ENCODE data around the gene PRR18.
"Not testable (repeated sequence)": the region's sequence is repeated elsewhere in the genome, so short reads cannot be mapped to it uniquely, and the experiment has no call there.

The PRR18 gene

GRCh38 chr6:166308033-166308768 lies at the start of gene PRR18:
TSS of gene PRR18 (minus strand) at chr6:166308392. CDS start at chr6:166308142, 250 bp downstream.
- no peak for DNase-seq

- DNase-seq = no peak
These were observed 47.4 kb upstream of the PRR18 start for GRCh38 chr6:166355552-166355951.

GRCh38 chr6:166354965-166355364 lies 46.8 kb upstream of the PRR18 start:
- DNase-seq = no peak

GRCh38 chr6:166354143-166354542 lies 46.0 kb upstream of the PRR18 start:
- DNase-seq = no peak

DNA sequence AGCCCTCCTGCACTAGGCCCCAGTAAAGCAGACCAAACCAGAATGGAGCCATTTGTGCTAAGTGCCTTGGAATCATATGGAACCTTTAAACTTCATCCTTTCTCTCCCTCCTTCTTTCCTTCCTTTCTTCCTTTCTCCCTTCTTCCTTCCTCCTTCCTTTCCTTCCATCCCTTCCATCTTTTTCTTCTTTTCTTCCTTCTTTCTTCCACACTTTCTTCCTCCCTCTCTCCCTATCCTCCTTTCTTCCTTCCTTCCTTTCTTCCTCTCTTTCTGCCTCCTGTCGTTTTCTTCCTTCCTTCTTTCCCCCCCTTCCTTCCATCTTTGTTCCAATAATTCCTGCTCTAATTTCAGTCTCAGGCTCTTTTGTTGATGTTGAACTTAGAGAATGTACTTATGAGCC lies 45.3 kb upstream of the PRR18 start:
- DNase-seq = no peak

DNA sequence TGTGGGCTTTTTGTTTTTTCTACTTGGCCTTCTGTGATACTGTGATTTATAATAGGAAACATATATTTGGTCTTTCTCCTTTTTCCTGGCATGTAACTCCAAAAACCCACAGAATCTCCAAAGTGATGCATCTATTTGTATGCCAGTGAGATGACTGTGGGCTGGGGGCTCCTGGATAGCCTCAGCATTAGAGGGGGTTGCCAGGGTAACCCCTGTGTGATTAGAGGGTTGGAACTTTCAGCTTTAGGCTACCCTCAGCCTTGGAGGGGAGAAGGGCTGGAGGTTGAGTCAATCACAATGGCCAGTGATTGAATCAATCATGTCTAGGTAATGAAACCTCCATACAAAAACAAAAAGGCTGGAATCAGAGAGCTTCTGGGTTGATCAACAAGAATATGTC lies 44.7 kb upstream of the PRR18 start:
- DNase-seq = no peak

GRCh38 chr6:166351715-166352285 lies 43.6 kb upstream of the PRR18 start:
- DNase-seq = peak; percentile 25

DNA sequence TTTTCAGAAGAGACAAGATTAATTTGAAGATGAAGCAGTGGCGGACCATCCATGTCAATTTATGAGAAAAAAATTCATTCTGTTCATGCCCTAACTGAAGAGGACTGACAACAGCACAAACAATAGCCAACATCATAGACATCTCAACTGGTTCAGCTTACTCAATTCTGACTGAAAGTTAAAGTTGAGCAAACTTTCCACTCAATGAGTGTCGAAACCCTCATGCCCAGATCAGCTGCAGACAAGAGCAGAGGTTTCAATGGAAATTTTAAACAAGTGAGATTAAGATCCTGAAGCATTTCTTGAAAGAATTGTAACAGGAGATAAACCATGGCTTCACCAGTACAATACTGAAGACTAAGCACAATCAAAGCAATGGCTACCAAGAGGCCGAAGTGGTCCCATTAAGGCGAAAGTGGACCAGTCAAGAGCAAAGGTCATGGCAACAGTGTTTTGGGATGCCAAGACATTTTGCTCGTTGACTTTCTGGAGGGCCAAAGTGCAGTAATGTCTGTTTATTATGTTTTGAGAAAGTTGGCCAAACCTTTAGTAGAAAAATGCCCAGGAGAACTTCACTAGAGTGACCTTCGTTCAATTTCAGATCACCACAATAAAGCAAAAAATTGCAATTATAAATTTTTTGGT lies 40.2 kb upstream of the PRR18 start:
- DNase-seq = peak; percentile 45

GRCh38 chr6:166346965-166347364 lies 38.8 kb upstream of the PRR18 start:
- no peak for DNase-seq

DNA sequence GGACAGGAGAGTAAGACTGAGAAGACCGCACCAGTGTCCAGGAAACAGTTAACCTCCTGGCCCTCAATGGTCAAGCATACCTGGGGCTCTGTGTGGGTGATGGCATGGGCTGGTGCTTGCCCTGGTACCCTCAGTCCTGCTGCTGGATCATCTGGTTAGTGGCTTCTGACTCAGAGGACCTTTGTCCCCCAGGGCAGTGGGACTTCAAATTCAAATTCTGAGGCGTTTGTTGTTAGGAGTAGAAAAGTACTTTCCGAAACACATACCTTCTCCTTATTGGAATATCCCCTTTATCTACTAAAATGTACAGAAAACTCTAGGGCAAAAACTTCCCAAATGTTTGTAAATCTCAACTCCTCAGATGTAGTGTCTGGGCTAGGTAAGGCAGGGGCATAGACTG lies 38.3 kb upstream of the PRR18 start:
- no peak for DNase-seq

- not testable (repeated sequence) for DNase-seq
These were observed 37.5 kb upstream of the PRR18 start for GRCh38 chr6:166345672-166346071.

- not testable (repeated sequence) for DNase-seq
These were observed 36.7 kb upstream of the PRR18 start for GRCh38 chr6:166344921-166345320.

GRCh38 chr6:166344240-166344639 lies 36.0 kb upstream of the PRR18 start:
- DNase-seq = no peak

- DNase-seq = no peak
These were observed 34.9 kb upstream of the PRR18 start for GRCh38 chr6:166343150-166343487.

DNA sequence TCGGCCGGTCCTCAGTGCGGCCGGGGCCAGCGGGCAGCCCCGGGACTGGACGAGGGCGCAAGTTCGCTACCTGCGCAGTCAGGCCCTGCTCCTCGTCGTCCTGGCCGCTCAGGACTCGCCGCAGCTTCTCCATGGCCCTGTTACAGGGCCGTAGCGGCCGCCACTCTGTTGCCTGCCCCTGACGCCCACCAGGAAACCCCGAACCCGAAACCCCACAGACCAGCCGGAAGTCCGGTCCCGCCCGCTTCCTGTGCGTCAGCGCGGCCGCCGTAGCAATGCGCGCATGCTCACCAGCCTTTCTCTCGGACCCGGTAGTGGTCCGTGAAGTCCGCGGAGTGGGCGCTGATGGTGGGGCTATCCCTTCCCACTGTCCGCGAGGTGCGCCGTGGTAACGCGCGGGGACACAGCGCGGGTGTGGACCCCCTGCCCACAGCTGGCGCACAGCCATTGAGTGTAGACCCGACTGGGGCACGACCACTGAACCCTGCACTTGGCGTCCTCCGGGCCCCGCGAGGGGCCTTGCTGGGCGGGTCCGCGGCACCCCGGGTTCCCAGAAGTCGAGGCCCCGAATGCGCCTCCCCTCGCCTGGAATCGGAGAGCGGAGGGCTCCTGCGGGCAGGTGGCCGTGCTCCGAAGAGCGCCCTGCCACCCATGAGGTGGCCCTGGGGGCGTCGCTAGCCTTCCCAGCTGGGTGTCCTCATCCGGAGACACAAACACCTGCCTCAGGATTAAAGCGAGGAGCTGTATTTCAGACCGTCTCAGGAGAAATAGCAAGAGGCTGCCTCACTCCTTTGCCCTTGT lies 34.4 kb upstream of the PRR18 start, which contains the start of gene SFT2D1:
SFT2D1 (minus strand) TSS at position 197 of the 801 bp plus-strand sequence; CDS start at position 133, 64 bp downstream.
- no peak for DNase-seq

- DNase-seq = no peak
These were observed 33.8 kb upstream of the PRR18 start for GRCh38 chr6:166341977-166342348.

DNA sequence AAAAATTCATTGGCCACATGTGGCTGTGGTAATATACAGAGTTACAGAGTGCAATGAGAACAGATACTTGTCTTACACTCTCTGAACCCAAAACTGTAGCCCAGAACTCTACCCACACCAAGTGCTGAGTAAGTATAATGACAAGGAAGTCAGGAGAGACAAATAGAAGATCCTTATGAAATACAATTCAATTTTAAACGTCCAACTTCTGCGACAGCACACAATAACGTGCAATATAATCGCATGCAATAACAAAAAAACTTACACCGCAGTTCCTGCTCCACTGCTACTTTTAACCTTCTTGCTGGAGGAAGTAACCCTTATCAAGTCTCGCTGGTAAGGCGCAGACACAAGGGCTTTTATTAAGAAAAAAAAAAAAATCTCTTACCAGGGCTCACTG lies 33.3 kb upstream of the PRR18 start:
- DNase-seq = peak; percentile 4

GRCh38 chr6:166338854-166339253 lies 30.7 kb upstream of the PRR18 start:
- DNase-seq = no peak

DNA sequence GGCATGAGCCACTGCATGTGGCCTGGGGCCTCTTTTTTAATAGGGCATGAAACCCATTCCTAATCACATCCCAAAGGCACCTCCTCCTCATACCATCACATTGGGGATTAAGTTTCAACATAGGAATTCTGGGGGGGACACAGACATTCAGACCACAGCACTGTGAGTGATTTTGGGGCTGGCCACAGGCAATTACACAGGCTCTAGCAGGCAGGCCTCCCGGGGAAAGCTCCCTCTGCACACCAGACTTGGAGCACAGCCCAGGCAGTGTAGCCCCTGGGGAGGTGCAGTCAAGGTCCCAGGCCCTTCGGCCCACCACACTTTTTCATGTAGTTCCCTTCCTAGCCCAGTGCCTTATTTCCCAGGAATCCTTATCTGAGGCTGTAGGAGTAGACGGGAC lies 28.7 kb upstream of the PRR18 start:
- DNase-seq = no peak

DNA sequence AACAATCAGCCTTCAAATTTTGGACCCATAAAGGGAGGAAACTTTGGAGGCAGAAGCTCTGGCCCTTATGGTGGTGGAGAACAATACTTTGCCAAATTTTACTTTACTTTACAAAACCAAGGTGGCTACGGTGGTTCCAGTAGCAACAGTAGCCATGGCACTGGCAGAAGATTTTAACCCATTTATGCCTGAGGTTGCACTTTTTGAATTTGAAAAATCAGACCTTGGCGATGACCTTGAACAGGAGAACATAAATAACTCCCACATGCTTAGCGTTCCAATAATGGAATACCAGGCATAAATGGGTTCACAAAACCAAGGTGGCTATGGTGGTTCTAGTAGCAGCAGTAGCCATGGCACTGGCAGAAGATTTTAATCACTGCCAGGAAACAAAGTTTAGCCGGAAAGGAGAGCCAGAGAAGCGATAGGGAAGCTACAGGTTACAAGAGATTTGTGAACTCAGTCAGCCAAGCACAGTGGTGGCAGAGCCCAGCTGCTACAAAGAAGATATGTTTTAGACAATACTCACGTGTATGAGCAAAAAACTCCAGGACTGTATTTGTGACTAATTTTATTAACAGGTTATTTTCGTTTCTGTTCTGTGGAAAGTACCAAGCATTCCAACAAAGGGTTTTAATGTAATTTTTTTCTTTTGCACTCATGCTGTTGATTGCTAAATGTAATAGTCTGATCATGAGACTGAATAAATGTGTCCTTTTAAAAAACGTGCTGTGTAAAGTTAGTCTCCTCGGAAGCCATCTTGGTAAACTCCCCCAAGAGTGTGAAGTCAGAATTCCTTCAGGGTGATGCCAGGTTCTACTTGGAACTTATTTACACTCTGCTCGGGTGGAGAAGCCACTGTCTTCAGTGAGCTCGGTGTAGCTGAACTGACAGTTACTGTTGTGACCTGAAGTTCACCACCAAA lies 27.4 kb upstream of the PRR18 start:
- DNase-seq = no peak

- DNase-seq = no peak
These were observed 26.7 kb upstream of the PRR18 start for GRCh38 chr6:166334878-166335277.

Measured in SIG-M5 (cell line).